ENCODE data around the gene SPDYE9.
"Not testable (repeated sequence)": the region's sequence is repeated elsewhere in the genome, so short reads cannot be mapped to it uniquely, and the experiment has no call there.

The SPDYE9 gene

GRCh38 chr7:73085938-73086337 lies at the start of gene SPDYE9:
TSS of gene SPDYE9 (minus strand) at chr7:73086038. CDS start at chr7:73084238, 1,800 bp downstream.
- DNase-seq (ENCODE audit: low read depth), result not testable (repeated sequence)

DNA sequence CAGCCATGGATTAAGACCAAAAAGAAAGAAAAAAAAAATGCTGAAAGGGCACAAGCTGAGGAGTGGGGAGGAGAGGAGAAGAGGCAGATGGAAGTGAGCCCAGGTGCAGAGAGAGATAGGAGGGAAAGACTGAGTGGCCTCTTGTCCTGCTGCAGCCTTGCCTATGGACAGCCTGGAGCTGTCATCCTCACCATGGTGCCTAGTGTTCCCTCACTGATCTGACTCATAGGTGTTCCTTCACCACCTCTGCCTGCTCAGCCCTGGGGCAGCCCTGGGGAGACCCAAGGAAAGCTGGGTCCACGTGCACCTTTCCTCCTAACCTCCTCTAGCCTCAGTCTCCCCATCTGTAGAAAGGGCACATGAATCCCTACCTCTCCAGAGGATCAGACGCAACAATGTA lies 49.0 kb upstream of the SPDYE9 start:
- DNase-seq (ENCODE audit: low read depth), result not testable (repeated sequence)

DNA sequence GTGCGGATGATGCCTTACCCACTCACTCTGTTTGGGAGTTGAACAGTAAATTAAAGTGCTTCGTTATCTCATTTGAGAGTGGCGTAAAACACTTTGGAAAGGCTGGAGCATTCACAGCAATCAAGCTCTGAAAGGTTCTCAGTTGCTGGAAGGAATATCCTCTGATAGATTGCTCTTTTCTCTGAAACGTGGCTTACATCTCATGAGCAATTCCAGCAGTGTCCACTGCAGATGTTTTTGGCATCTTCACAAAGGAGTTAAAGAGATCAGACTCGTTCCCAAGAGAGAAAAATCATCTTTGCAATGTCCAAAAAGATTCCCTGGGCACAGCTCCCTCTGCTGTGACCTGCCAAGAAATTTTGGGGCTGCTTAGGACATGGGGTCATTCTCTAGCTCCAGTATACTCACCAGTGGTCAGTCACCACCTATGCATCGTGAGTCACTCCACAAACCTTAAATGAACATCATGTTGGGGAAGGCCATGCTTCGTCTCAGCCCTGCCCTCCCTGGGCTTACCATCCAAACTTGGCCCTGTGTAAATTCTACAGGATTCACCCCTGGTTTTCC lies 46.9 kb upstream of the SPDYE9 start:
- DNase-seq (ENCODE audit: low read depth), result not testable (repeated sequence)

DNA sequence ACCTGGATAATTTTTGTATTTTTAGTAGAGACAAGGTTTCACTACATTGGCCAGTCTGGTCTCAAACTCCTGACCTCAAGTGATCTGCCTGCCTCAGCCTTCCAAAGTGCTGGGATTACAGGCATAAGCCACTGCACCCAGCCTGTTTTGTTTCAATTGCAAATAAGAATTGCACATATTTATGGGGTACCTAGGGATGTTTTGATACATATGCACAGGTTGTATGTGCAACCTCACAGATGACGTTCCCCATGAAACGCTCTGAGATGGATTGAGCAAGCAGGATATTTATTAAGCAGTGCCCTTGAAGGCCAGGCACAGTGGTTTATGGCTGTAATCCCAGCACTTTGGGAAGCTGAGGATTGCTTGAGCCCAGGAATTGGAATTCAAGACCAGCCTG lies 44.8 kb upstream of the SPDYE9 start:
- DNase-seq (ENCODE audit: low read depth), result not testable (repeated sequence)

- not testable (repeated sequence) for DNase-seq (ENCODE audit: low read depth)
Measured at GRCh38 chr7:73124126-73124525, 38.3 kb upstream of the SPDYE9 start.

DNA sequence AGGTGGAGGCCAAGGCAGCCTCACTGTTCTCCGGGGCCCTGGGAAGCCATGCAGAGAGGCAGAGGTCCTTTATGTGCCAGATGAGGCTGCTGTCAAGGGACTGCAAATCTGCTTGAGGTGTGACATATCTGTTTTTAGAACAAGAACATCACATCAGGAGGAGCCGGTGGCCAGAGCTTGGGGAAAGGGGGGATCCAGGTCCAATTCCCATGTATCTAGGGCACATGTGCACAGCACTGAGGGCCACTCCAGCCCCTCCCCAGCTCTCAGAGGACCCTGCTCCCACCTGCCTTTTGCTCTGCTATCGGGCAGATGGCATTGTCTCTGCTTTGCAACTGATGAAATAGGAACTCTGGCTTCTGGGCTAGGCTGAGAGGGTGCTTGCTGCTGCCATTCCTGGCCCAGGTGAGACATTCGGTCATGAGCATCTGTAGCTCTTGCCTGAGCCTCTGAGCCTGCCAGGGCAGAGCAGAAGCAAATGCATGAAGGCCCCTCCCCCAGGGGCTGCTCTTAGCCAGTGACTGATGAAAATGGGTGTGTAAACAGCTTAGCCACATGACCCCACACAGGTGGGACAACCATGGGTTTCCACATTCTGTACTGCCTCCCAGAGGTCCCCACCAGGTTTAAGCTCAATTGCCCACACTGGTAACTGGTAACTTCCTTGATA lies 37.1 kb upstream of the SPDYE9 start:
- DNase-seq (ENCODE audit: low read depth), result not testable (repeated sequence)

DNA sequence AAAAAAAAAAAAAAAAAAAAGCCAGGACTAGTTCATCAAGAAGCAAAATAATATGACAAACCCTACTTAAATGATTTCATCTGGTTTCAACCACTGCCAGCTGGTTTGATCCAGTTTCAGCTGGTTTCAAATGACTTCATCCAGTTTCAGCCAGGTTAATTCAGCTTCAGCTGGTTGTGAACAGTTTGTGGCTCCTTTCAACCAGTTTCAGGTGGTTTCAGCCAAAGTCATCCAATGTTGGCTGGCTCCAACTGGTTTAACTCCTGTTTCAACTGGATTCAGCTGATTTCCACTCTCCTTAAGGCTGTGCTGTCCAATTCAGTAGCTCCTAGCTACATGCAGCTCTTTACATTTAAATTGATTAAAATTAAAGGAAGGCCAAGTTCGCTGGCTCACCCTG lies 32.3 kb upstream of the SPDYE9 start:
- DNase-seq (ENCODE audit: low read depth), result not testable (repeated sequence)

DNA sequence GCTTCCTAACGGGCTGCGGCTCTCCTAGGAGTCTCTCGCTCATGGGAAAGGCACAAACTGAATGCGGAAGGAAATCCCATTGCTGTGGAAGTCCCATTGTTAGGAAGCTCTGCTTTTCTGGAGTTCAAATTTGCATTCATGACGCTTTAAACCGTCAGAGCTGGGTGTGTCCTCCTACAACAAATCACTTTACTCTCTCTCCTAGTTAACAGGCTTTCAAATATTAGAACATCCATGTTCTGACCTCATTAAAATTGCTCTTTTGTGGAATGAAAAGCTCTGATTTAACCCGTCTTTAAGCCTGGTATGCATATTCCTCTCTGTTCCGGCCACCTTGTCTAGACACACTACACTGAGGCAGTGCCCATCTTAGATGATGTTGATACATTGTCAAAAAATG lies 28.0 kb downstream of the SPDYE9 start, which contains the start of gene SPDYE11:
Gene SPDYE11 (minus strand): TSS at position 101 of the 400 bp plus-strand sequence. CDS start 1,800 bp downstream, outside the sequence.
- not testable (repeated sequence) for DNase-seq (ENCODE audit: low read depth)

DNA sequence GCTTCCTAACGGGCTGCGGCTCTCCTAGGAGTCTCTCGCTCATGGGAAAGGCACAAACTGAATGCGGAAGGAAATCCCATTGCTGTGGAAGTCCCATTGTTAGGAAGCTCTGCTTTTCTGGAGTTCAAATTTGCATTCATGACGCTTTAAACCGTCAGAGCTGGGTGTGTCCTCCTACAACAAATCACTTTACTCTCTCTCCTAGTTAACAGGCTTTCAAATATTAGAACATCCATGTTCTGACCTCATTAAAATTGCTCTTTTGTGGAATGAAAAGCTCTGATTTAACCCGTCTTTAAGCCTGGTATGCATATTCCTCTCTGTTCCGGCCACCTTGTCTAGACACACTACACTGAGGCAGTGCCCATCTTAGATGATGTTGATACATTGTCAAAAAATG lies 56.2 kb downstream of the SPDYE9 start, which contains the start of gene SPDYE8:
Gene SPDYE8 (minus strand): TSS at position 101 of the 400 bp plus-strand sequence. CDS start 1,800 bp downstream, outside the sequence.
- not testable (repeated sequence) for DNase-seq (ENCODE audit: low read depth)

Measured in GM04503 (cell line).